Measurements from ENCODE around the gene EVI5.

Gene EVI5

DNA sequence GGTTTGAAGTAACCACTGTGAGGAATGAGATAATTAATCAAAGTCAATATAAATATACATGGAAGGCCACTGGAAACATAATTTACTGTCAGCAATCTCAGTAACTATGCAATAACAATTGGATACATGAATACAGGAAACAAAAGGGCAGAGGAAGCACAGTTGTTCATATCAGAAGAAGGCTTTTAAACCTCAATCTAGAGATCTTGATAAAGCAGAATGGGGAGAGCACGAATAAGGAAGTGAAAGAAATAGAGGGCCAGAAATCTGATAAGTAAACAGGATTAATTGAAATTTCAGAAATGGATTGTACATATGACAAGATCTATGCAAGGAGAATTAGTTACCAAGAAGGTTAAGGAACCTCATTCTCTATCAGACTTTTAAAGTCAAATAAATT, 93.0 kb downstream of the EVI5 start:
- TF ChIP-seq, protein P1, sequence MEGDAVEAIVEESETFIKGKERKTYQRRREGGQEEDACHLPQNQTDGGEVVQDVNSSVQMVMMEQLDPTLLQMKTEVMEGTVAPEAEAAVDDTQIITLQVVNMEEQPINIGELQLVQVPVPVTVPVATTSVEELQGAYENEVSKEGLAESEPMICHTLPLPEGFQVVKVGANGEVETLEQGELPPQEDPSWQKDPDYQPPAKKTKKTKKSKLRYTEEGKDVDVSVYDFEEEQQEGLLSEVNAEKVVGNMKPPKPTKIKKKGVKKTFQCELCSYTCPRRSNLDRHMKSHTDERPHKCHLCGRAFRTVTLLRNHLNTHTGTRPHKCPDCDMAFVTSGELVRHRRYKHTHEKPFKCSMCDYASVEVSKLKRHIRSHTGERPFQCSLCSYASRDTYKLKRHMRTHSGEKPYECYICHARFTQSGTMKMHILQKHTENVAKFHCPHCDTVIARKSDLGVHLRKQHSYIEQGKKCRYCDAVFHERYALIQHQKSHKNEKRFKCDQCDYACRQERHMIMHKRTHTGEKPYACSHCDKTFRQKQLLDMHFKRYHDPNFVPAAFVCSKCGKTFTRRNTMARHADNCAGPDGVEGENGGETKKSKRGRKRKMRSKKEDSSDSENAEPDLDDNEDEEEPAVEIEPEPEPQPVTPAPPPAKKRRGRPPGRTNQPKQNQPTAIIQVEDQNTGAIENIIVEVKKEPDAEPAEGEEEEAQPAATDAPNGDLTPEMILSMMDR (IDR thresholded peaks at IDR 0.05; ENCODE audit: insufficient read depth, missing control alignments): no peak
- FAIRE-seq: no peak

DNA sequence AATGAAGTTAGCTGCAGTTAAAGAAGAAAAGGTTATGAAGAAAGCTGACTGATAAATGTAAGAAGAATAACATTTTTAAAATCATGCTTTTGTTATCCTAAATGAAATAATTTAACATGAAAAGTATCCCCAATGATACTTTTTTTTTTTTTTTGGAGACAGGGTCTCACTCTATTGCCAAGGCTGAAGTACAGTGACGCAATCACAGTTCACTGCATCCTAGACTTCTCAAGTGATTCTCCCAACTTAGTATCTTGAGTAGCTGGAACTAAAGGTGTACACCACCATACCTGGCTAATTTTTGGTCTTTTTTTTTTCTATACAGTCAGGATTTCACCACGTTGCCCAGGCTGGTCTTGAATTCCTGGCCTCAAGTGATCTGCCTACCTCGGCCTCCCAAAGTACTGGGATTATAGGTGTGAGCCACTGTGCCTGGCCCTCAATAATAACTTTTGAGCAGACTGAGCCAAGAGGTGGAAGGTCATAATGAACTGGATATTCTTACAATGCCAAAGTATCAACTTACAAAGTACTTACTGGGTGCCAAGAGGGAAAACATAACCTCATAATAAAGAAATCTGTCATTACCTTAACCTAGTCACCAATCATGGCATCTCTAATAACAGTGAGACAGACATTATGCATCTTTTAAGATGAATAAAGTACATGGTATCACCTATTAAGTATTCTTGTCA, 94.5 kb downstream of the EVI5 start:
- TF ChIP-seq, protein P1 (IDR thresholded peaks at IDR 0.05; ENCODE audit: insufficient read depth, missing control alignments): no peak
- DNase-seq (ENCODE audit: insufficient read length, low spot score): no peak
- no peak for FAIRE-seq

More for the DNA sequence above, 93.0 kb downstream of the EVI5 start:
- no peak for DNase-seq (ENCODE audit: insufficient read length, low spot score)

- TF ChIP-seq, protein P1 (IDR thresholded peaks at IDR 0.05; ENCODE audit: insufficient read depth, missing control alignments): no peak
- FAIRE-seq (no peak), DNase-seq (ENCODE audit: insufficient read length, low spot score) (no peak)
Measured at GRCh38 chr1:92679980-92680379, 104.9 kb downstream of the EVI5 start.

DNA sequence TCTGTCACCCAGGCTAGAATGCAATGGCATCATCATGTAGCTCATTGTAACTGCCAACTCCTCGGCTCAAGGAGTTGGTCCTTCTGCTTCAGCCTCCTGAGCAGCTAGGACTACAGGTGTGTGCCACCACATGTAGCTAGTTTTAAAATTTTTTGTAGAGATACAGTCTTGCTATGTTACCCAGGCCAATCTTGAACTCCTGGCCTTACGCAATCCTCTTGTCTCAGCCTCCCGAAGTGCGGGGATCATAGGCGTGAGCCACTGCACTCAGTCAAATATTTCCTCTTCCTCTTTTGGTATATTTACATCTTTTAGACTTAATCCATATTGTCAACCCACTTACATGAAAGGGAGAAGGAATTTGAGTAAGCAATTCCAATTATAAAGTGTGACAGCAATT, 121.1 kb downstream of the EVI5 start:
- no peak for FAIRE-seq
- no peak for DNase-seq (ENCODE audit: insufficient read length, low spot score)
- TF ChIP-seq, protein P1 (IDR thresholded peaks at IDR 0.05; ENCODE audit: insufficient read depth, missing control alignments): no peak

- no peak for FAIRE-seq
- DNase-seq (ENCODE audit: insufficient read length, low spot score): no peak
- TF ChIP-seq, protein P1 (IDR thresholded peaks at IDR 0.05; ENCODE audit: insufficient read depth, missing control alignments): no peak
Measured at GRCh38 chr1:92662048-92662447, 122.9 kb downstream of the EVI5 start.

- TF ChIP-seq, protein P1 (IDR thresholded peaks at IDR 0.05; ENCODE audit: insufficient read depth, missing control alignments): no peak
- DNase-seq (ENCODE audit: insufficient read length, low spot score) (no peak), FAIRE-seq (no peak)
Measured at GRCh38 chr1:92657701-92658100, 127.2 kb downstream of the EVI5 start.

DNA sequence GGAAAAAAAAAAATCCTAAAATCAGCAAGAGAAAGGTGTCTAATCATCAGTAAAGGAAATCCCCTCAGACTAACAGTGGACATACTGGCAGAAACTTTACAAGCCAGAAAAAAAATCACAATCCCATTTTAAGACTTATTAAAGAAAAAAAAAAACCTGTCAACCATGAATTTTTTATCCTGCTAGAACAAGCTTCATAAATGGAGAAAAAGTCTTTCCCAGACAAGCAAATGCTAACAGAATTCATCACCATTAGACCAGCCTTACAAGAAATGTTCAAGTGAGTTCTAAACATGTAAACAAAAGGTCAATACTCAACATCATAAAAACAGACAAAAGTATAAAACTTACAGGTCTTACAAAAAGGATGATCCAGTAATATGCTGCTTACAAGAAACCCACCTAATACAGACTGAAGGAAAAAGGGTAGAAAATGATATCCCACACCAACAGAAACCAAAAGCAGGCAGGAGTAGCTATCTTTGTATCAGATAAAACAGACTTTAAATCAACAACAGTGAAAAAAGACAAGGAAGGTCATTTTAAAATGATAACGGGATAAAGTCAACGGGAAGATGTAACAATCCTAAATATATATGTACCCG, 129.6 kb downstream of the EVI5 start:
- no peak for DNase-seq (ENCODE audit: insufficient read length, low spot score)
- TF ChIP-seq, protein P1 (IDR thresholded peaks at IDR 0.05; ENCODE audit: insufficient read depth, missing control alignments): no peak
- no peak for FAIRE-seq

Measured in D721Med (cell line).